ENCODE results near the gene SLC25A25.

Gene SLC25A25

DNA sequence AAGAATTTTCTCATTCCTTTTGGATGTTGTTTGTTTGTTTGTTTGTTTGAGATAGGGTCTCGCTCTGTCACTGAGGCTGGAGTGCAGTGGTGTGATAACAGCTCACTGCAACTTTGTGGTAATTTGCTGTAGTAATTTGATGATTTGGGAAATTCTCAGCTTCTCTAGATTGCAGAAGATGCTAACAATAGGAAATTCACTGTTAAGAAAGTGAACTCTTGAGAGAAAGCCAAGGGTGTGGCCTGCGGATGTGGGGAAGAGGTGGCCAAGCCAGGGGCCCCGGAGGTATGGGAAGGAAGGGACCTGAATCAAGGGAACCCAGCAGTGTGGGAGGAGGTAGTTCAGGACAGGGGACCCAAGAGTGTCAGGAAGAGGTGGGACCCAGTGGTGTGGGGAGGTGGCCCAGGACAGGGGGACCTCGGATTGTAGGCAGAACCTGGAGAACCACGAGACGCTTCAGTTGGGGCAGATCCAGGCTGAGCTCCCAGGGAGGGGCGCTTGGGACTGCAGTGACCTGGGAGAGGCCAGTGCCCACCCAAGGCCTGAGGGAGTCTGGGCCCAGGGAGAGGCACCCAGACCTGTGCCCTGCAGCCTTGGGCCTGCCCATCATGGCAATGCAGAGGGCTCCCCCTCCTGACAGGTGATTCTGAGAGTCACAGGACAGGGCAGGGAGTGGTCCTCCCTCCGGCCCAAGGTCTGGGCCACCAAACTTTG lies 75.7 kb downstream of the SLC25A25 start:
- DNase-seq (ENCODE audit: low read depth in 2 of 2, low spot score in 1 of 2) = no peak

DNA sequence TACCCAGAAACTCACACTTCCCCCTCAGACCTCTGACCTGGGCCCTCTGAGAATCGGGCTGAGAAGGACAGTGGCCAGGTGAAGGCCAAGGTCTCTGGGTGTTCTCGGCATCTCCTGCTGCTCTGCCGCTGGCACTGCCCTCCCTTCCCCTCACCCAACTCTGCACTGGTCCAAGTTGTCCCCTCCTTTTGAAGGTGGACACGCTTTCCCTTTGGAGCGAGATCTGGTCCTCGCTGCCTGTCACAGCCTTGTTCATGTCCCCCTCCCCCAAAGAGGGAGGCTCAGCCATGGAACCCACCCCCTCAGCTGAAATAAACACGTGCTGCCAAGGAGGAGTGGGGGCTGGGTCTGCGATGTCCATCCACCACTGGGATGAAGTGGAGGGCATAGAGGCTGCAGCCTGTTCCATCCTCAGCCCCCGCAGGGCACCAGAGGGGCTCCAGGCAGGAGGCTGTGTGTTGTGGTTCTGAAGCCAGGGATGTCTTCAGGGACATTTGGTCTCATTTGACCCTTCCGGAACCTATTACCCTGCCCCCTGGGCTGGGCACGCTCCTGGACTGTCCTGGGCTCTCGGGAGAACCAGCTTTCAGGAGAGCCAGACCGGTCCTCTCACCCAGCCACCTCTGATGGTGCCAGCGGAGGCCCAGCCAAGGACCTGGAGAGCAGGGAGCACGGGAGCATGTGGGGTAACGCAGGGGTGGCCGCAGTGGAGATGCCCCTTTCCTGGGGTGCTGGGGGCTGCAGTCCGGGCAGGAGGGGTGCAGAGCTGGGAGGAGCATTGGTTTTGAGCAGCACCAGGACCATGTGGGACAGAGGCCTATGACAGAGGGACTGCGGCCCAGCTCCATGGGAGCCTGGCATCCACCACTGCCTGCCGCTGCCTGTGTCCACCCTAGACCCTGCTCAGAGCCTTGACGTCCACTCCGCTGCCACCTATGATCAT lies 76.5 kb downstream of the SLC25A25 start:
- no peak for DNase-seq (ENCODE audit: low read depth in 2 of 2, low spot score in 1 of 2)

DNA sequence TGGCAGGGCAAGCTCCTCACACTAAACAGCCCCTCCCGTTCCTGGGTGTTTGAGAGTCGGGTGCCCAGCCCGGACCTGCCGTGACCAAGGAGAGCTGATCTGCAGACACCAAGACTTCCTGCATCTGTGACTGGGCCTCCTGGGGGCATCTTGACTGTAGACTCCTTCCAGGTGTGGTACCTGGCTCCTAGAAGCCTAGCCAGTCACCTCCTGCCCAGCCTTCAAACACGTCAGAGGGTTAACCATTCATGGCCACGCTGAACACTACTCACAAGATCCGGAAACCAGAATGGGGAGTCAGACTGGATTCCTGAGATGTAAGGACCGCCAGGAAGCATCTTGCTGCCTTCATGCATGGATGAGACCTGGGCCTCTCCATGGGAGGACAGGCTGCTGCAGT lies 77.5 kb downstream of the SLC25A25 start:
- DNase-seq (ENCODE audit: low read depth in 2 of 2, low spot score in 1 of 2) = no peak

DNA sequence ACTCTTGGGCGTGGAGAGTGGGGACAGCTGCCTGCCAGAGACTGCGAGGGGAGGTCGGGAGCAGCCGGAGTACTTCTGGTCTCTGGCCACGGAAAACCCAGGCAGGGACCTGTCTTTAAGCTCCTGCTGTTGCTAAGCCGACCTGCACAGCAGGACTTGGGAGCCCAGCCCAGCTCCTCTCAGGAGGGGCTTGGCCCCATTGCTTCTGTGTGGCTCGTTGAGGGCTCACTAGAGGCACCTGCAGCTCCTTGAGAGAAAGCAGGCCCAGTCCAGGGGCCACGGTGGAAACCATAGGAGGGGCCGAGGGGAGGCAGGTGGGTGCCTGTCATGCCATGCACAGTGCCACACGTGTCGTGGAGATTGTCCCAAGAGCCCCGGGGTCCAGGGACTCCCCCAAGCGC lies 77.9 kb downstream of the SLC25A25 start:
- no peak for DNase-seq (ENCODE audit: low read depth in 2 of 2, low spot score in 1 of 2)

DNA sequence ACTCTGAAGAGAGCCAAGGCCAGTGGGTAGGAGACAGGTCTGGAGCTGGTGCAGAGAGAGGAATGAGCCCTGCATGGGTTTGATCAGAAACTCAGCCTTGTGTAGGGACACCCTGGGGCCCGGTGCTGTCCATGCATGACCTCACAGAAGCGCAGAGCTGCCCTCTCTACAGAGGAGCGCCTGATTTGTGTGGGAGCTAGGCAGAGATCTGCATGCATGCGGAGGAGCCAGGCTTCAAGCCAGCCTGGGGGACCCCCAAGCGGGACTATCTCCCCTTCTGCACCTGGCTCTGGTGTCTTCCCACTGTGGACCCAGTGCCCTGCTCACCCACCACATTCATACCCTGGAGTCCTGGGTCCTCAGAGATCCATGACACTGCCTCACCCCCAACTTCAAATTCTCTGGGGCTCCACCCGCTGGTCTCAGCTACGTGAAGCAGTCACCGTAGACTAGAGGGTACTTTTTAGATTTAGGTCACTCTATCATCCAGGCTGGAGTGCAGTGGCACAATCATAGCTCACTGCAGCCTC lies 78.6 kb downstream of the SLC25A25 start:
- no peak for DNase-seq (ENCODE audit: low read depth in 2 of 2, low spot score in 1 of 2)

DNA sequence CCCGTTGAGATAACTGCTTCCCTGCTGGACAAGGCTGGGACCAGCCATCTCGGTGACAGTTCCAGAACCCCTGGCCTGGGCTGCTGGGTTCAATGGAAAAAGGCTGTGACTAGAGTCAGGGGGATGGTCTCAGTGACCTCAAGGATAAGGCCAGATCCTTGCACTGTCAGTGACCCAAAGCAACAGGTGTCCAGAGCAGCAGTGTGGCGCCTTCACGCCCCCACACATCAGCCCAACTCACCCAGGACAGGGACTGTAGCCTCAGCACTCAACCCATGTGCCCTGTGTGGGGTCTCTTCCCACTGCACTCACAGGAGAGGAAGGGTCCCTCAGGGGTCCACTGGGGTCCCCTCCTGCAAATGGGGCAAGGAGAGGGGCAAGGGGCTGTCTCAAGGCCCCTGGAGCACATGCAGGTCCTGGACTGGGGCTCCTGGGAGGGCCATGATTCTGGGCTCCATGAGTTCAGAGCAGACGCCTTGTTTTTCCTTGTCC lies 80.5 kb downstream of the SLC25A25 start:
- DNase-seq (ENCODE audit: low read depth in 2 of 2, low spot score in 1 of 2) = no peak

DNA sequence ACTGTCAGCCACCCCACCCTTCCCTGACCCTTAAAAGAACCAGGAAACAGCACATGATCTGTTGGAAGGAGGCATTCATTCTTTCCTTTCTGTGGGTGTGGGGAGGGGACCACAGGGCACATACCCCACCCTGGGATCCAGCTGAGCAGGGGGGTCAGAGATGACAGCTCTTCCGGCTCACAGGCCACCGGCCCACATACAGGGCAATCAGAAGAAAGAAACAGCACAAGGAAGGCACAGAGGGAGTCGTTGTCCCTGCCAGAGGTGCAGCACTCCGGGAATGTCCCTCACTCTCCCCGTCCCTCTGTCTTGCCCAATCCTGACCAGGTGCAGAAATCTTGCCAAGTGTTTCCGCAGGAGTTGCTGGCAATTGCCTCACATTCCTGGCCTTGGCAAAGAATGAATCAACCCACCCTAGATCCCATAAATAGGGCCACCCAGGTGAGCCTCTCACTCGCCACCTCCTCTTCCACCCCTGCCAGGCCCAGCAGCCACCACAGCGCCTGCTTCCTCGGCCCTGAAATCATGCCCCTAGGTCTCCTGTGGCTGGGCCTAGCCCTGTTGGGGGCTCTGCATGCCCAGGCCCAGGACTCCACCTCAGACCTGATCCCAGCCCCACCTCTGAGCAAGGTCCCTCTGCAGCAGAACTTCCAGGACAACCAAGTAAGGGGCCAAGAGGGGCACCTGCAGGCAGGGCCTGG lies 81.1 kb downstream of the SLC25A25 start, which contains the start of gene LCN2:
TSS of gene LCN2 (plus strand) at position 453 of the 701 bp plus-strand sequence. CDS start at position 526, 73 bp downstream.
- DNase-seq (ENCODE audit: low read depth in 2 of 2, low spot score in 1 of 2) = no peak

DNA sequence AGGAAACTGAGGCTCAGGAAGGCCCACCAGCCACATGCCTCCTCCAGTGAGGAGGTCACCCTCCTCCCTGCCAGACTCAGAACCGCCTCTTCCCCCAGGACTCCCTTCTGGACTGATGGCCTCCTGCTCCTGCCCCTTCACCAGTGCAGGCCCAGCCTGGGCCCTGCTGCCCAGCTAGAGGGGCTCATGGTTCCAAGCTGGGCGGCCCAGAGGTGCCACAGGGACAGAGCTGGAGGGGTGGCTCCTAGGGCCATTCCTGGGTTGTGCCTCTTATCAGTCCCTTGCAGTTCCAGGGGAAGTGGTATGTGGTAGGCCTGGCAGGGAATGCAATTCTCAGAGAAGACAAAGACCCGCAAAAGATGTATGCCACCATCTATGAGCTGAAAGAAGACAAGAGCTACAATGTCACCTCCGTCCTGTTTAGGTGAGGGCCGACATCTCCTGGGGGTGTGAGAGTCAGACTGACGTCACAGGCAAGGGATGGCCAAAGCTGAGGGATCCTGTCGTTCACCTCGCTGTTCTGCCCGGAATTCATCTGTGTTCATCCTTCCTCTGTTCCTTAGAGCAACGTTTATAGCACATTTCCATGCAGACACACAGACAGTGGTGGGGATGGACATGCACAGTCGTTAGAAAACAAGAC lies 82.0 kb downstream of the SLC25A25 start:
- DNase-seq (ENCODE audit: low read depth in 2 of 2, low spot score in 1 of 2) = no peak

DNA sequence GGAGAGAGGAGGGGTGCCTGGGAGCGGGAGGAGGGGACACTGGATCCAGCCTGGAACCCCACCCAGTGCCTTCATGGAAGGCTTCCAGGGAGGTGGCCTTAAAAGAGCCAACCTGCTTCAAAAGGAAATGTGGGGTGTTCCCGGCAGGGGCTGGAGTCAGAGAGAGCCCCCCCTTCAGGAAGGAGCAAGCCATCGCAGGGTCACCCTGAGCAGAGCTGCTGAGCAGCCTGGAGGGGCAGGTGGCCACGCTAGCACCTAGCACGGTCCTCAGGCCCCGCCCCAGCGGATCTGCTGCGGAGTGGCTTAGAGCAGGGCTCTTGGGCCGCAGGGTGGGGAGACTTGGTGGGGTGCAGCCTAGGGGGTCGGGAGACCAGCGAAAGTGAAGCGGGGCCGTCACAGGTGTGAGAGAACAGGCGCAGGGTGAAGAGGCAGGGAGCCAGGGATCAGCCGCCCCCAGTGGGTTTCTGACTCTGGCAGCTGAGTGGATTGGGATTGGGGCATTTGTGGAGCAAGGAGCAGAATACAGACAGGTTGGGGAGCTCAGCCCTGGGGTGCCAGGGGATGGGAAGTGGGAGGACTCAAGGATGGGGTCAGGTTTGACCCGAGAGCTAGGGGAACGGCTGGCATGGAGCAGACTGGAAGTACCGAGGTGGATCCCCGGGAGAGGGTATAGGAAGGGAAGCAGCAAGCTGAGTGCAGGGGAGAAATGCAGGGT lies 82.7 kb downstream of the SLC25A25 start:
- no peak for DNase-seq (ENCODE audit: low read depth in 2 of 2, low spot score in 1 of 2)

DNA sequence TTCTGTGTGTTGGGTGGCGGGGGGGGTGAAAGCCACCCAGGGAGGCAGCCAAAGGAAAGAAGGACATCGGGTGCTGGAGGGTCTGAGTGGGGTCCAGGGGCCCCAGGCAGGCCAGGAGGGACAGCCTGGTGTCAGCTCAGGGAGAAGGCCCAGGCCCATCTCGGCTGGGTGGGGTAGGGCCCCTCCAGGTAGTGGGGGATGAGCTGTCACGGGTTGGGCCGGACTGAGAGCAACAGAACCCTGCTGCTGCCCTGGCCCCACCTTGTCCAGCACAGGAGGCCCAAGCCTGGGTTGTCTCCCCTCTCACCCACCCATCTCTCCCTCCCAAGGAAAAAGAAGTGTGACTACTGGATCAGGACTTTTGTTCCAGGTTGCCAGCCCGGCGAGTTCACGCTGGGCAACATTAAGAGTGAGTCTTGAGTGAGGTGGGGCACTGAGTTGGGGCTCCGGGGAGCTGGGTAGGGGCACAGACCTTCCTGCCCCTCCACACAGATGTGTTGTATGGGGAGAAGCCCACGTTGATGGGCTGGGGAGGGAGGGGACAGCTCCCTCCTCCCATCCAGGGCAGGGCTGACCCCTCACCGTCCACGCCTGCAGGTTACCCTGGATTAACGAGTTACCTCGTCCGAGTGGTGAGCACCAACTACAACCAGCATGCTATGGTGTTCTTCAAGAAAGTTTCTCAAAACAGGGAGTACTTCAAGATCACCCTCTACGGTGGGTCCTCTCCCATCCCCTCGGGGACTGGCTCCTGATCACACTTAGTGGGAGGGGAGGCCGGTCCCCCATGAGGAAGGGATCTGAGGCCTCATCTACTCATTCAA lies 83.5 kb downstream of the SLC25A25 start:
- no peak for DNase-seq (ENCODE audit: low read depth in 2 of 2, low spot score in 1 of 2)

DNA sequence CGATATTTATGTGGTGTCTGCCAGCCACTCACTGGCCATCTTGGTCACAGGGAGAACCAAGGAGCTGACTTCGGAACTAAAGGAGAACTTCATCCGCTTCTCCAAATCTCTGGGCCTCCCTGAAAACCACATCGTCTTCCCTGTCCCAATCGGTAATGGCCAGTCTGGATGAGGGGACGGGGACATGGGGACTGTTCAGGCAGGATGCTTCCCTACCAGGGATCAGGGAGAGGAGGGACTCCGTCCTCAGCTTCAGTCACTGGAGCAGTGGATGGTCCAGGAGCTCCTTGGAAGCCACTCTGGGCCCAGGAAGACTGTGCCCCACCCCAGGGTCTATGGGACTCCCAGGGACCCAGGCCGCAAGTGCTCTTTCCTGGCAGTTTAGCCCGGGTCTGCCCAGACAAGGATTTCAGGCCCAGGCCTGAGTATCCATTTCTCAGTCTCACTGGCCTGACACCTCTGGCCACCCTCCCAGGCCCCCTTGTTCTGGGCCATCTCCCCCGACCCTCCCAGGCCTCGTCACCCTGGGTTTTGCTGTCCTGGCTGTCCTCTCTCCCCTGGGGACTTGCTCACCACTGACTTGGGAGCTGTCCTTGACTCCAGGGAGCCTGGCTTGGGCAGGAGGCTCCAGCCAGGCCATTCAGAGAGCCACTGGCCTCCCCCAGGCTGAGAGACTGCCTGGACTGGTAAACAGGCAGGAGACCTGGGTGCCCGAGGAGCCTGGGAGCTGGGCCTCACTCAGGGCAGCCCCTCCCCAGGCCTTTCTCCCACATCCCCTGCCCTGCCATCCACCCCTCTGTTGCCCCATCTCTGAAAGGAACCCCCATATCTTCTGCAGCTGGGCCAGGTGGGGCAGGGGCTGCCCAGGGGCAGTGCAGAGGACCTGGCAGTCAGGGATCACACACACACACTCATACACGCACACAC lies 84.4 kb downstream of the SLC25A25 start:
- no peak for DNase-seq (ENCODE audit: low read depth in 2 of 2, low spot score in 1 of 2)

DNA sequence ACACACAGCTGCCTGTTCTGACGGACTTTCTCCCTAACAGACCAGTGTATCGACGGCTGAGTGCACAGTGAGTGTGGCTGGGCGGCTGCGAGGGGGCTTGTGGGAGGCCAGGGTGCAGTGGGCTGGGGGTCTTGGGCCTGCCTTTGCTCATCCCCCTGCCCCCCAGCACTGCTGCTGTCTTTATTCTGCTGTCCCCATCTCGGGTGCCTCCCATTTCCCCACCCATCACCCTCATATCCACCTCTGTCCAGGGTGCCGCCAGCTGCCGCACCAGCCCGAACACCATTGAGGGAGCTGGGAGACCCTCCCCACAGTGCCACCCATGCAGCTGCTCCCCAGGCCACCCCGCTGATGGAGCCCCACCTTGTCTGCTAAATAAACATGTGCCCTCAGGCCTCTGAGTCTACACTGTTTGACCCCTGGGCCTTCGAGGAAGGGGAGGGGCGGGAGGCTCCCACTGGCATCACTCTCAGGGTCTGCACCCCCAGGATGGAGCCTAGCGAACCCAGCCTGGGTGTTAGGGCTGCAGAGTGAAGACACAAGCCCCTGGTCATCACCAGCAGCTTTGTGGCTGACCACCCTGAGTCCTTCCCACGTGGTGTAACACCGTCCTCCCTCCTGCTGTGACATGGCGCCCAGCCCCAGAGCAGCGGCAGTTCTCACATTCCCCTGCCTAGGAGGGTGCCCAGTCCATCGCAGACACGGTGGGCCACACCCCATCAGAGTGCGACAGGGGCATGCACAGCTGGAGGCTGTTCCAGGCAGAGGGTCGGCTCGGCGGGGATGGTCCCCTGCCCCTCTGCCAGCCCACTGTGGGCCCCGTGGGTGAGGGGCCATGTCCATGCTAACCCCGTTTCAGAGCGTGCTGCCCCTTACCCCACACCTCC lies 85.3 kb downstream of the SLC25A25 start:
- DNase-seq (ENCODE audit: low read depth in 2 of 2, low spot score in 1 of 2) = no peak

DNA sequence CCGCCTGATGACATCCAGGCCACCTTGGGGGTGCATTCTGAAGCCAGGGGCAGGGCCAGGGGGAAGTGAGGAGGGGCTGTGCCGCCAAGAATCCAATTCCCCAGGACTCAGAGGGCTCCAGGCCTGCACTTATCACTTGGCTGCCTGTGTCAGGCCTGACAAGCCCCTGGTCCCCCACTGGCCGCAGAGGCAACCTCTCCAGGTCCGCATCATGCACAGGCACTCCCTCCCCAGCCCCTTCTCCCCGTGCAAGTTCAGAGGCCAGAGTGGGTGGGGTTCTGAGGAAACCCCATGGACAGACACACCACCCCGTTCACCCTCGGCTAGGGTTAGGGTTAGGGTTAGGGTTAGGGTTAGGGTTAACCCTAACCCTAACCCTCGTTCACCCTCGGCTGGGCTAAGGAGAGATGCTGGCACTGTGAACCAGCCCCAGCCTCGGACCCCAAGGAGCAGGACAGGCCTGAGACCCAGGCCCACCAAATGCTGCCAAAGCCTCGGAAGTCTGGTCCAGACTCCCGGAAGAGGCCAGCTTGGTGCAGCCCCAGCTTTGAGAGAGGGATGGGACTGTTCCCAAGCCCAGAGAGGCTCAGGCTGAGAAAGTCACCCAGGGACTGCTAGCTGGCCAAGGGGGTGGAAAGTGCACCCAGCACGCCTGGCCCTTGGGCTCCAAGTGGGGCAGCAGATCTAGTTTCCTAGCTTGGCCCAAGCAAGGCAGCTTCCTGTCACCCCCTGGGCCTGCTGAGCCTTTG lies 86.1 kb downstream of the SLC25A25 start:
- no peak for DNase-seq (ENCODE audit: low read depth in 2 of 2, low spot score in 1 of 2)

DNA sequence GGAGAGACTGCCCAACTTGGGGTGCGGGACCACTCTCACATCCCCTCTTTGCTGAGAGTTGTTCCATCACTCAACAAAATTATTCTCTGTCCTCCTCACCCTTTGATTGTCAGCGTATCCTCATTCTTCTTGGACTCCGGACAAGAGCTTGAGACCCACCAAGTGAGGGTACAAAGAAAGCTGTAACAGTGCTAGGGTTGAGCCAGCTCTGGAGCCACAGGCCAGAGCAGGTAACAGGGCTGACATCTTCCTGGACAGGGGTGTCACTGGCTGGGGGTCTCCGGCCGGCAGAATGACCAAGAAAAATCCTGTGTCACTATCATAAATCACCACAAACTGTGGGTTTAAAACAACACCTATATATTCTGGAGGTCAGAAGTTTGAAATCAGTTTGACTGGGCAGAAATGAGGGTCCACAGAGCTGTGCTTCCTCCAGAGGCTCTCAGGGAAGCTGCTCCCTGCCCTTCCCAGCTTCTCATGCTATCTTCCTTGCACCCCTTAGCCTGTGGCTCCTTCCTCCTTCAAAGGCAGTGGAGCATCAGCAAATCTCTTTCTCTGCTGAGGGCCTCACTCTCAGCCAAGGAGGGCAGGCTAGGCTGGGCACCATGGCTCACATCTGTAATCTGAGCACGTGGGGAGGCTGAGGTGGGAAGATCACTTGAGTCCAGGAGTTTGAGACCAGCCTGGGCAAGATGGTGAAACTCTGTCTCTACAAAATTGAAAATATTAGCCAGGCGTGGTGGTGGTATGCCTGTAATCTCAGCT lies 87.9 kb downstream of the SLC25A25 start:
- no peak for DNase-seq (ENCODE audit: low read depth in 2 of 2, low spot score in 1 of 2)

Measured in stimulated activated CD8-positive, alpha-beta memory T cell treated with anti-CD3 and anti-CD28 coated beads, Interleukin-4, amount 100 ng/mL, for 4 hours (primary cell).